Measurements from ENCODE around the gene HEATR9. TPM values are rescaled to one million over a fixed set of nuclear protein-coding genes. Genes with fewer than 3 reads are reported as not detected.

HEATR9 gene
- total RNA-seq, 1 experiment from 2014 or later = not detected

DNA sequence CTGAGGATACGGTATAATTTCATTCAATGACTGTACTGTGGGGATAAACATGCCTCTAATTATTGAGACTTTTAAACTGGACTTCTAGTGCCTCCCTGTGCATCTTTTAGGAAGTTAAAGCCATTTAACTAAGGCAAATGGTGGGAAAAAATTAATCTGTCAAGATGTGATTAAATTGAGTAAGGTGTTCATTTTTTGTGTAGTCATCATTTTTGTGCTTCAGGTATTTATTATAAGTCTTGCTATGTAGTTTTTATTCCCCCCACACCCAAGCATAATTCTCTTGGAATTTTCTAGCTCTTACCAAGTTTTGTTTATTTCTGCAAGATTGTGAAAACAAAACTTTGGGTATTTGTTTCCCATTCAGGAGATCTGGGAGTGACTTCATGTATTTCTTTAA, 49.2 kb downstream of the HEATR9 start (continued):
- TF ChIP-seq ZNF396 (CRISPR knock-in tag; IDR thresholded peaks at IDR 0.05; ENCODE audit: borderline replicate concordance) = no peak
- no peak for TF ChIP-seq TEAD1 (CRISPR knock-in tag; IDR thresholded peaks at IDR 0.05)
- no peak for TF ChIP-seq NR3C1 (CRISPR knock-in tag; conservative IDR thresholded peaks at IDR 0.05; ENCODE audit: low read depth)
- TF ChIP-seq MYBL2 (CRISPR knock-in tag; IDR thresholded peaks at IDR 0.05) = no peak
- no peak for TF ChIP-seq ZNF138 (CRISPR knock-in tag; conservative IDR thresholded peaks at IDR 0.05)
- TF ChIP-seq, protein P1, sequence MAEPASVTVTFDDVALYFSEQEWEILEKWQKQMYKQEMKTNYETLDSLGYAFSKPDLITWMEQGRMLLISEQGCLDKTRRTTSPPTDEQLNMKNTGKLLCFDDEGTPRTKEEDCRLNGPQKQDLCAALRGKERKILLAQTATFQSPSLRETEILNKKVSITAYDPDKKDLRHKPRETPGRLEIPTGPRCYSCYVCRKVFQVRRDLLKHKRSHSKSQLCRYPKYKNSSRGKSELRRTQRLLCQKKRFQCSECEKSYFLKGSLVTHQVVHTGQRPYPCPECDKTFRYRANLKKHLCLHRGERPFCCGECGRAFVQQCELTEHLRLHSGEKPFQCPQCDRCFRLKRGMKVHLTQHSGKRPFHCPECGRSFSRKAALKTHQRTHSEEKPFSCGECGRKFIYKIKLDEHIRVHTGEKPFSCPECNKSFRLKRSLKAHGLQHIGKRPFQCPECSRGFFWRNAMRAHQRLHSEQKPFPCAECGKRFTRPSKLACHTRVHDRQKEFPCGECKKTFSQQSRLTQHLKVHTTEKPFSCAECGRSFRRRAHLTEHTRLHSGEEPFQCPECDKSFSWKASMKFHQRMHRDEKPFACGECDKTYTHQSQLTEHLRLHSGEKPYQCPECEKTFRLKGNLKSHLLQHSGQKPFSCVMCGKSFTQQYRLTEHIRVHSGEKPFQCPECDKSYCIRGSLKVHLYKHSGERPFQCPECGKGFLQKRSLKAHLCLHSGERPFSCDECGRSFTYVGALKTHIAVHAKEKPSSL (CRISPR knock-in tag; conservative IDR thresholded peaks at IDR 0.05) = no peak

DNA sequence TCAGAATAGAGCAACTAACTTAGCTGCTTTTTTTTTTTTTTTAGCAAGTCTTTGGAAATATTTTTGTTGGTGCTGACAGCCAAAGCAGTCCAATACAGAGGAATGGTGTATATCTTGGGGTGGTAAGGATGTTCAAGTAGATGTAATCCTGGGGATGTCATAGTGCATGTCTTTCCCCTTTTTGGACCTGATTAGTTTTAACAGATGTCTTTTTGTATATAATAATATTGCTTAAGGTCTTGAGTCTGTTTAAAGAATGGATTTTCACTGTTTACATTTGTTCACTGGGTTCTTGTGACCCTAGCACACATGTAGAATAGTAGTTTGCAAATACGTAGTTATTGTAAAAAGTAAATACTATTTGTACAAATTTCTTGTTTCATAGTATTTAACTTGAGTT, 51.5 kb downstream of the HEATR9 start:
- ChIA-PET CTCF (interaction anchor here (1.4 to 2.8 kb wide), 2 partner anchors 9 to 53 kb away, joined by 5 to 17 read pairs; partner anchors contain the start of gene TAF15), POLR2A (interaction anchor here (0.7 kb wide), 1 partner anchor 62 kb away, joined by 5 read pairs; no protein-coding TSS in a partner anchor)
- Mint-ChIP-seq H3K27me3 (ENCODE audit: low read depth) (no peaks in the 10 kb centered on the region), H3K36me3 (peaks cover 51% of the 10 kb centered on the region), H3K4me1 (peaks cover 8% of the 10 kb centered on the region), H3K27ac (no peak overlapping the region), H3K4me3 (no peak overlapping the region), H3K9me3 (no peaks in the 10 kb centered on the region)
- ATAC-seq (no peak), DNase-seq (ENCODE audit: low spot score) (no peak)
- TF ChIP-seq GTF2I (CRISPR knock-in tag; conservative IDR thresholded peaks at IDR 0.05) (no peak), NFYB (CRISPR knock-in tag; conservative IDR thresholded peaks at IDR 0.05; ENCODE audit: low read depth) (no peak), ZNF138 (CRISPR knock-in tag; conservative IDR thresholded peaks at IDR 0.05) (no peak), HMGA2 (CRISPR knock-in tag; IDR thresholded peaks at IDR 0.05) (no peak), ESRRA (CRISPR knock-in tag; IDR thresholded peaks at IDR 0.05; ENCODE audit: borderline replicate concordance) (no peak), CREM (CRISPR knock-in tag; IDR thresholded peaks at IDR 0.05) (no peak)
- TF ChIP-seq, protein P2, sequence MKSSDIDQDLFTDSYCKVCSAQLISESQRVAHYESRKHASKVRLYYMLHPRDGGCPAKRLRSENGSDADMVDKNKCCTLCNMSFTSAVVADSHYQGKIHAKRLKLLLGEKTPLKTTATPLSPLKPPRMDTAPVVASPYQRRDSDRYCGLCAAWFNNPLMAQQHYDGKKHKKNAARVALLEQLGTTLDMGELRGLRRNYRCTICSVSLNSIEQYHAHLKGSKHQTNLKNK (CRISPR knock-in tag; IDR thresholded peaks at IDR 0.05) = no peak
- TF ChIP-seq, protein P3, sequence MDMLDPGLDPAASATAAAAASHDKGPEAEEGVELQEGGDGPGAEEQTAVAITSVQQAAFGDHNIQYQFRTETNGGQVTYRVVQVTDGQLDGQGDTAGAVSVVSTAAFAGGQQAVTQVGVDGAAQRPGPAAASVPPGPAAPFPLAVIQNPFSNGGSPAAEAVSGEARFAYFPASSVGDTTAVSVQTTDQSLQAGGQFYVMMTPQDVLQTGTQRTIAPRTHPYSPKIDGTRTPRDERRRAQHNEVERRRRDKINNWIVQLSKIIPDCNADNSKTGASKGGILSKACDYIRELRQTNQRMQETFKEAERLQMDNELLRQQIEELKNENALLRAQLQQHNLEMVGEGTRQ (CRISPR knock-in tag; IDR thresholded peaks at IDR 0.05) = no peak

DNA sequence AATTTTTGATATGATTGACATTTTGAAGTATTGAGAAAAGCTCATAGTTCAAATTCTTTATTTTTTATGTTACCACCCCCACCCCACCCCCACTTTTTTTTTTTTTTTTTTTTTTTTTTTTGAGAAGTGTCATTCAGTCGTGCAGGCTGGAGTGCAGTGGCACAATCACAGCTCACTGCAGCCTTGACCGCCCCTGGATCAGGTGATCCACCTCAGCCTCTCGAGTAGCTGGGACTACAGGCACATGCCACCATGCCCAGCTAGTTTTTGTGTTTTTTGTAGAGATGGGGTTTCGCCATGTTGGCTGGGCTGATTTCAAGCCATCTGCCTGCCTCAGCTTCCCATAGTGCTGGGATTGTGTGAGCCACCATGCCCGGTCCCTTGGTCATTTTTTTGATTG, 52.0 kb downstream of the HEATR9 start:
- H3K9me3 Mint-ChIP-seq = no peaks in the 10 kb centered on the region
- no peaks in the 10 kb centered on the region for H3K27me3 Mint-ChIP-seq (ENCODE audit: low read depth)
- peaks cover 12% of the 10 kb centered on the region for H3K4me1 Mint-ChIP-seq
- peaks cover 48% of the 10 kb centered on the region for H3K36me3 Mint-ChIP-seq
- DNase-seq (ENCODE audit: low spot score) (no peak), ATAC-seq (no peak)
- ChIA-PET POLR2A (interaction anchor here (0.7 kb wide), 1 partner anchor 61 kb away, joined by 5 read pairs; no protein-coding TSS in a partner anchor), CTCF (interaction anchor here (1.4 to 2.8 kb wide), 2 partner anchors 8 to 53 kb away, joined by 5 to 17 read pairs; partner anchors contain the start of gene TAF15)
- H3K4me3 Mint-ChIP-seq = no peak overlapping the region
- no peak overlapping the region for H3K27ac Mint-ChIP-seq
- TF ChIP-seq NR1H2 (CRISPR knock-in tag; IDR thresholded peaks at IDR 0.05) (no peak), SP1 (CRISPR knock-in tag; conservative IDR thresholded peaks at IDR 0.05) (no peak), EMX1 (CRISPR knock-in tag; IDR thresholded peaks at IDR 0.05) (no peak), ZNF138 (CRISPR knock-in tag; conservative IDR thresholded peaks at IDR 0.05) (no peak)
- TF ChIP-seq, protein P4, sequence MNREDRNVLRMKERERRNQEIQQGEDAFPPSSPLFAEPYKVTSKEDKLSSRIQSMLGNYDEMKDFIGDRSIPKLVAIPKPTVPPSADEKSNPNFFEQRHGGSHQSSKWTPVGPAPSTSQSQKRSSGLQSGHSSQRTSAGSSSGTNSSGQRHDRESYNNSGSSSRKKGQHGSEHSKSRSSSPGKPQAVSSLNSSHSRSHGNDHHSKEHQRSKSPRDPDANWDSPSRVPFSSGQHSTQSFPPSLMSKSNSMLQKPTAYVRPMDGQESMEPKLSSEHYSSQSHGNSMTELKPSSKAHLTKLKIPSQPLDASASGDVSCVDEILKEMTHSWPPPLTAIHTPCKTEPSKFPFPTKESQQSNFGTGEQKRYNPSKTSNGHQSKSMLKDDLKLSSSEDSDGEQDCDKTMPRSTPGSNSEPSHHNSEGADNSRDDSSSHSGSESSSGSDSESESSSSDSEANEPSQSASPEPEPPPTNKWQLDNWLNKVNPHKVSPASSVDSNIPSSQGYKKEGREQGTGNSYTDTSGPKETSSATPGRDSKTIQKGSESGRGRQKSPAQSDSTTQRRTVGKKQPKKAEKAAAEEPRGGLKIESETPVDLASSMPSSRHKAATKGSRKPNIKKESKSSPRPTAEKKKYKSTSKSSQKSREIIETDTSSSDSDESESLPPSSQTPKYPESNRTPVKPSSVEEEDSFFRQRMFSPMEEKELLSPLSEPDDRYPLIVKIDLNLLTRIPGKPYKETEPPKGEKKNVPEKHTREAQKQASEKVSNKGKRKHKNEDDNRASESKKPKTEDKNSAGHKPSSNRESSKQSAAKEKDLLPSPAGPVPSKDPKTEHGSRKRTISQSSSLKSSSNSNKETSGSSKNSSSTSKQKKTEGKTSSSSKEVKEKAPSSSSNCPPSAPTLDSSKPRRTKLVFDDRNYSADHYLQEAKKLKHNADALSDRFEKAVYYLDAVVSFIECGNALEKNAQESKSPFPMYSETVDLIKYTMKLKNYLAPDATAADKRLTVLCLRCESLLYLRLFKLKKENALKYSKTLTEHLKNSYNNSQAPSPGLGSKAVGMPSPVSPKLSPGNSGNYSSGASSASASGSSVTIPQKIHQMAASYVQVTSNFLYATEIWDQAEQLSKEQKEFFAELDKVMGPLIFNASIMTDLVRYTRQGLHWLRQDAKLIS (CRISPR knock-in tag; IDR thresholded peaks at IDR 0.05; ENCODE audit: borderline replicate concordance) = no peak
- TF ChIP-seq, protein P3 (CRISPR knock-in tag; IDR thresholded peaks at IDR 0.05) = no peak
- TF ChIP-seq, protein P5, sequence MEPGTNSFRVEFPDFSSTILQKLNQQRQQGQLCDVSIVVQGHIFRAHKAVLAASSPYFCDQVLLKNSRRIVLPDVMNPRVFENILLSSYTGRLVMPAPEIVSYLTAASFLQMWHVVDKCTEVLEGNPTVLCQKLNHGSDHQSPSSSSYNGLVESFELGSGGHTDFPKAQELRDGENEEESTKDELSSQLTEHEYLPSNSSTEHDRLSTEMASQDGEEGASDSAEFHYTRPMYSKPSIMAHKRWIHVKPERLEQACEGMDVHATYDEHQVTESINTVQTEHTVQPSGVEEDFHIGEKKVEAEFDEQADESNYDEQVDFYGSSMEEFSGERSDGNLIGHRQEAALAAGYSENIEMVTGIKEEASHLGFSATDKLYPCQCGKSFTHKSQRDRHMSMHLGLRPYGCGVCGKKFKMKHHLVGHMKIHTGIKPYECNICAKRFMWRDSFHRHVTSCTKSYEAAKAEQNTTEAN (CRISPR knock-in tag; IDR thresholded peaks at IDR 0.05) = no peak
- TF ChIP-seq, protein P6, sequence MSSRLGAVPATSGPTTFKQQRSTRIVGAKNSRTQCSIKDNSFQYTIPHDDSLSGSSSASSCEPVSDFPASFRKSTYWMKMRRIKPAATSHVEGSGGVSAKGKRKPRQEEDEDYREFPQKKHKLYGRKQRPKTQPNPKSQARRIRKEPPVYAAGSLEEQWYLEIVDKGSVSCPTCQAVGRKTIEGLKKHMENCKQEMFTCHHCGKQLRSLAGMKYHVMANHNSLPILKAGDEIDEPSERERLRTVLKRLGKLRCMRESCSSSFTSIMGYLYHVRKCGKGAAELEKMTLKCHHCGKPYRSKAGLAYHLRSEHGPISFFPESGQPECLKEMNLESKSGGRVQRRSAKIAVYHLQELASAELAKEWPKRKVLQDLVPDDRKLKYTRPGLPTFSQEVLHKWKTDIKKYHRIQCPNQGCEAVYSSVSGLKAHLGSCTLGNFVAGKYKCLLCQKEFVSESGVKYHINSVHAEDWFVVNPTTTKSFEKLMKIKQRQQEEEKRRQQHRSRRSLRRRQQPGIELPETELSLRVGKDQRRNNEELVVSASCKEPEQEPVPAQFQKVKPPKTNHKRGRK (CRISPR knock-in tag; IDR thresholded peaks at IDR 0.05; ENCODE audit: borderline replicate concordance) = no peak
- TF ChIP-seq, protein P7, sequence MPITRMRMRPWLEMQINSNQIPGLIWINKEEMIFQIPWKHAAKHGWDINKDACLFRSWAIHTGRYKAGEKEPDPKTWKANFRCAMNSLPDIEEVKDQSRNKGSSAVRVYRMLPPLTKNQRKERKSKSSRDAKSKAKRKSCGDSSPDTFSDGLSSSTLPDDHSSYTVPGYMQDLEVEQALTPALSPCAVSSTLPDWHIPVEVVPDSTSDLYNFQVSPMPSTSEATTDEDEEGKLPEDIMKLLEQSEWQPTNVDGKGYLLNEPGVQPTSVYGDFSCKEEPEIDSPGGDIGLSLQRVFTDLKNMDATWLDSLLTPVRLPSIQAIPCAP (CRISPR knock-in tag; IDR thresholded peaks at IDR 0.05) = no peak

Measured in WTC11 (cell line).